Testis (tissue), 3 donors: ENCODE data around the gene KLHL10. TPM values are rescaled to one million over a fixed set of nuclear protein-coding genes. Genes with fewer than 3 reads are reported as not detected.

Experiments used
- DNase-seq: peaks from one replicate; pipeline ENCODE4 v3.0.0-alpha.2; 2019
- H3K27ac ChIP-seq, 2 donors: fragments of 200-600 bp; sonication (generic); one replicate each; pipeline ENCODE4 v1.5.1; 2019
- H3K27me3 ChIP-seq: fragments of 200-600 bp; sonication (generic); one replicate; pipeline ENCODE4 v1.5.1; 2019
- H3K36me3 ChIP-seq: fragments of 200-600 bp; sonication (generic); one replicate; pipeline ENCODE4 v1.5.1; 2017; ENCODE audit warnings: low read depth; ENCODE audit errors: missing control alignments
- H3K4me1 ChIP-seq: fragments of 200-600 bp; sonication (generic); one replicate; pipeline ENCODE4 v1.5.1; 2019
- H3K4me3 ChIP-seq, 2 donors: fragments of 200-600 bp; sonication (generic); one replicate each; pipeline ENCODE4 v1.5.1; 2017 to 2019
- H3K9me3 ChIP-seq: fragments of 200-600 bp; sonication (generic); one replicate; pipeline ENCODE4 v1.5.1; 2017
- CTCF ChIP-seq, 3 experiments: fragments of 450-650 bp in 2 of 3; fragments of 200-600 bp in 1 of 3; sonication (generic) in 1 of 3; IDR thresholded peaks; one replicate each; pipeline ENCODE4 v1.5.1; 2016 to 2019; ENCODE audit warnings: antibody characterized with exemption in 3 of 3, mild to moderate bottlenecking in 2 of 3, moderate library complexity in 1 of 3
- POLR2A ChIP-seq: fragments of 450-650 bp; IDR thresholded peaks from one replicate; pipeline ENCODE4 v1.6.1; 2017; ENCODE audit warnings: antibody characterized with exemption, mild to moderate bottlenecking, moderate library complexity
- WGBS, 2 donors: methylation state at CpG; one replicate each; pipeline ENCODE4 v1.1.5; 2018; 5-methylcytosine and 5-hydroxymethylcytosine counted together
- intact Hi-C: fragments of 100-400 bp; cut with DNase I; formaldehyde crosslinking; loops from one replicate; pipeline ENCODE4 v1.15.1; 2023; ENCODE audit warnings: low total_unique reads
- polyA plus RNA-seq: library from polyadenylated mRNA; stranded (reverse); fragments of 350-450 nt; fragmentation: Illumina TruSeq; extraction: RNeasy Lipid Tissue Mini Kit (QIAGEN cat#74804); gene quantifications from one replicate; pipeline ENCODE4 v1.2.3, GENCODE V29; 2014; ENCODE audit warnings: low read depth, low replicate concordance; ENCODE audit not compliant: insufficient read depth
- small RNA-seq, 2 donors: library from RNA; depleted of rRNA; stranded (forward); fragments of <200 nt; gene quantifications; one replicate each; pipeline ENCODE3, GENCODE V24; 2016
- total RNA-seq, 2 donors: library from RNA; depleted of rRNA; stranded (reverse); fragments of >200 nt; gene quantifications; one replicate each; pipeline ENCODE4 v1.2.3, GENCODE V29; 2016

KLHL10 gene
- total and polyA plus RNA-seq, 3 donors from 2014 or later = 31.8 to 130 (median 76.3) TPM

DNA sequence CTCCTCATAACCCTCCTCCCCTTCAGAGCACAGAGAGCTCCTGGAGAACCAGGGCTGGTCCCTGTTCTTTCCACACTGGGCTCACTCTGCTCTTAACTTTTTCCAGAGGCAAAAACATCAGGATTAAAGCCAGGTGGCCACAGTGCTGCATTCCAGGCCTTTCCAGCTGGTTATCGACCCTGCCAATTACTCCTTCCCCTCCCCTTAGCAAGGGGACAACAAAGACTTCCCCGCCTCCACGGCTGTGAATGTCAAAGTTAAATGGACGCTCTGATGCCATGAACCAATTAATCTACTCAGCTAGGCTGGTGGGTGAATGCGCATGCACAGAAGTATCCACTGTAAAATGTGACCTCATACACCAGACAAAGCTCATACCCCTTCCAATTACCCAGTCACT is 58.0 kb downstream of the KLHL10 start:
- DNase-seq = peak; percentile 34
- TF ChIP-seq POLR2A = no peak
- no peak for TF ChIP-seq CTCF (IDR thresholded peaks at IDR 0.05)
- Histone ChIP-seq H3K27me3 (no peaks in the 10 kb centered on the region), H3K27ac (no peak overlapping the region), H3K4me1 (peaks cover 8% of the 10 kb centered on the region), H3K36me3 (peaks cover 4% of the 10 kb centered on the region), H3K9me3 (no peaks in the 10 kb centered on the region), H3K4me3 (no peak overlapping the region)
- intact Hi-C loops = no loop called here
- 57 to 85% methylated on average over 5 of the region's 5 CpGs for WGBS, 2 donors

GRCh38 chr17:41896726-41897125 is 59.1 kb downstream of the KLHL10 start:
- Histone ChIP-seq H3K4me3 (no peak overlapping the region), H3K36me3 (peaks cover 4% of the 10 kb centered on the region), H3K27ac (no peak overlapping the region), H3K4me1 (peaks cover 8% of the 10 kb centered on the region), H3K27me3 (no peaks in the 10 kb centered on the region), H3K9me3 (no peaks in the 10 kb centered on the region)
- WGBS, 2 donors = 93 to 94% methylated on average over 6 of the region's 6 CpGs
- no peak for DNase-seq
- intact Hi-C loops = no loop called here
- no peak for TF ChIP-seq POLR2A
- TF ChIP-seq CTCF (IDR thresholded peaks at IDR 0.05) = no peak

Small RNA genes within 50 kb of the gene (small RNA-seq; reads per million reads assigned to genes)
- 0 reads per million in 2 donors for gene AC125257.2

Other genes with a start within 250 kb of the KLHL10 start
- gene KRT16, start 225.1 kb upstream of the KLHL10 start, total RNA-seq = not detected
- gene KRT16, start 225.1 kb upstream of the KLHL10 start, polyA plus RNA-seq = not detected
- gene KRT17, start 213.2 kb upstream of the KLHL10 start, total RNA-seq = 10 to 100 TPM; 13.3 to 26.0 TPM
- gene KRT17, start 213.2 kb upstream of the KLHL10 start, polyA plus RNA-seq = 12.2 TPM
- 100 to 1,000 TPM; 274 to 338 TPM for gene EIF1, start 148.9 kb upstream of the KLHL10 start, total RNA-seq
- 1,078 TPM for gene EIF1, start 148.9 kb upstream of the KLHL10 start, polyA plus RNA-seq
- gene GAST, start 125.5 kb upstream of the KLHL10 start, total RNA-seq = not detected
- gene GAST, start 125.5 kb upstream of the KLHL10 start, polyA plus RNA-seq = not detected
- 1 to 10 TPM; 2.9 to 5.3 TPM for gene HAP1, start 103.2 kb upstream of the KLHL10 start, total RNA-seq
- gene HAP1, start 103.2 kb upstream of the KLHL10 start, polyA plus RNA-seq = 1.9 TPM
- gene JUP, start 51.1 kb upstream of the KLHL10 start, total RNA-seq = 10 to 100 TPM; 36.8 to 38.9 TPM
- gene JUP, start 51.1 kb upstream of the KLHL10 start, polyA plus RNA-seq = 22.5 TPM
- gene P3H4, start 25.9 kb upstream of the KLHL10 start, total RNA-seq = 10 to 100 TPM in 1 of 2 donors, 1 to 10 TPM in 1; 9.9 to 13.9 TPM
- gene P3H4, start 25.9 kb upstream of the KLHL10 start, polyA plus RNA-seq = 6.9 TPM
- 10 to 100 TPM; 31.4 to 36.5 TPM for gene FKBP10, start 24.8 kb upstream of the KLHL10 start, total RNA-seq
- 37.8 TPM for gene FKBP10, start 24.8 kb upstream of the KLHL10 start, polyA plus RNA-seq
- gene NT5C3B, start 1.6 kb upstream of the KLHL10 start, total RNA-seq = 10 to 100 TPM; 61.9 to 74.3 TPM
- 214 TPM for gene NT5C3B, start 1.6 kb upstream of the KLHL10 start, polyA plus RNA-seq
- gene KLHL11, start 27.6 kb downstream of the KLHL10 start, total RNA-seq = 10 to 100 TPM; 61.3 to 70.2 TPM
- gene KLHL11, start 27.6 kb downstream of the KLHL10 start, polyA plus RNA-seq = 28.2 TPM
- gene ACLY, start 81.1 kb downstream of the KLHL10 start, total RNA-seq = 10 to 100 TPM; 68.4 to 86.0 TPM
- 83.0 TPM for gene ACLY, start 81.1 kb downstream of the KLHL10 start, polyA plus RNA-seq
- gene ODAD4, start 92.8 kb downstream of the KLHL10 start, total RNA-seq = 10 to 100 TPM; 22.3 to 26.0 TPM
- gene ODAD4, start 92.8 kb downstream of the KLHL10 start, polyA plus RNA-seq = 53.7 TPM
- 10 to 100 TPM; 74.3 to 89.7 TPM for gene CNP, start 129.0 kb downstream of the KLHL10 start, total RNA-seq
- 40.8 TPM for gene CNP, start 129.0 kb downstream of the KLHL10 start, polyA plus RNA-seq
- gene DNAJC7, start 179.6 kb downstream of the KLHL10 start, total RNA-seq = 10 to 100 TPM; 81.1 to 86.2 TPM
- 94.3 TPM for gene DNAJC7, start 179.6 kb downstream of the KLHL10 start, polyA plus RNA-seq
- 100 to 1,000 TPM in 1 of 2 donors, 10 to 100 TPM in 1; 85.1 to 103 TPM for gene NKIRAS2, start 182.3 kb downstream of the KLHL10 start, total RNA-seq
- gene NKIRAS2, start 182.3 kb downstream of the KLHL10 start, polyA plus RNA-seq = 65.4 TPM
- gene C17orf113, start 212.8 kb downstream of the KLHL10 start, total RNA-seq = 10 to 100 TPM in 1 of 2 donors, 1 to 10 TPM in 1; 7.7 to 11.3 TPM
- 2.8 TPM for gene C17orf113, start 212.8 kb downstream of the KLHL10 start, polyA plus RNA-seq